Kidney tubule cell (primary cell): ENCODE data around the gene ATP11A.

ENCODE experiments used
- DNase-seq: peaks from one replicate; pipeline ENCODE4 v3.0.0-alpha.2; 2018; ENCODE audit warnings: low spot score

ATP11A gene

DNA sequence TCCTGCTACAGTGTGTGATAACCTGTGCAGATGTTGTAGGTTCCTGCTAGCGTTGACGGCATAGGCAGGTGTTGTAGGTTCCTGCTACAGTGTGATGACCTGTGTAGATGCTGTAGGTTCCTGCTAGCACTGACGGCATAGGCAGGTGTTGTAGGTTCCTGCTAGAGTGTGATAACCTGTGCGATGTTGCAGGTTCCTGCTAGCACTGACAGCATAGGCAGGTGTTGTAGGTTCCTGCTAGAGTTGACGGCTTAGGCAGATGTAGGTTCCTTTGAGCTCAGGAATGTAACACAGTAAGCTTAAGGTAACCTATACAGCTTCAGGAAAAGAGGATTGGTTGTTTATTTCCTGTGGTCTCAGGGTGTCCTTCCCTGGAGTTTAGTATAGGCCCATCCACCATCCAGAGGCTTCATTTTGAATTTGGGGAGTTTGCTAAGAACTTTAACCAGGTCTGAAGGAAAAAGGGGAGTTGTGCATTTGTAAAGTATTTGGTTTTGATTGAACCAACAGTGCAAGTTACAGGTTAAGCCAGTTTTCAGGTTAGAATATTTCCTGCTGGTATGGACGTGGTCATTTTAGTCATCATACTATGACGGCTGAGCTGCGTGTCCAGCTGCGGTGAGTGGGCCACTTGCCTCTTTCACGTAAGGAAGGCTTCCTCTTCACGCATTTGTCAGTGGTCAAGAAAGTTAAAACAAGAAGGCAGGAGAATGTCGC lies 53.8 kb downstream of the ATP11A start:
- no peak for DNase-seq

DNA sequence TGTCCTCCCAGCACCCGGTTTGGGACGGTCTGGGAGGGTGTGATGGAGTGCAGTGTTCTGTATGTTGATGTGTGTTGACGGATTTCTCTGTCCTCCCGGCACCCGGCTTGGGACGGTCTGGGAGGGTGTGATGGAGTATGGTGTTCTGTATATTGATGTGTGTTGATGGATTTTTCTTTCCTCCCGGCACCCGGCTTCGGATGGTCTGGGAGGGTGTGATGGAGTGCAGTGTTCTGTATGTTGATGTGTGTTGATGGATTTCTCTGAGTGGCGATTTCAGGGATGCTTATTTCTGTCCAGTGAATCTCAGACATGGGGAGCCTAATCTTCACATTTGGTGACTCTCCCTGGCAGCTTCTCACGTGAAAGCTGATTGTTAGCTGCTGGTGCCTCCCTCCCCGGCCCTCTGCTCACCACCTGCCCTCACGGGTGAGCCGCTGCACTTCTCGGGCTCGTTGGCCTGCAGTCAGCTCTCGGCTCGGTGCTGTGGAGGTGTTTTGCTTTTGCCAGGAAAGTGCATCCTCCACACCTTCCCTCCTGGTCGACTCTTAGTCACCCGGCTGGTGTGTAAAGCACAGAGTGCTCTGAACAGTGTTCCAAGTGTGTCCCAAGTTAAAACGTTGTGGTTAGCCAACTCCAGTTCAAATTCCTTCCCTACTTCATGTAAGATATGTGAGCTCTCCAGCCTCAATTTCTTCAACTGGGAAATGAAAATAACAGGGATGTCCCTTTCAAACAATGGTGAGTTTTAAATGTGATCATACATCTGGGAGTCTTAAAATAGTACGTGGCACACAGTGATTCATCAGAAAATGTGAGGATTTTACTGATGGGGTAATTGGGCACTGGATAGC lies 54.6 kb downstream of the ATP11A start:
- DNase-seq: peak; percentile 67

DNA sequence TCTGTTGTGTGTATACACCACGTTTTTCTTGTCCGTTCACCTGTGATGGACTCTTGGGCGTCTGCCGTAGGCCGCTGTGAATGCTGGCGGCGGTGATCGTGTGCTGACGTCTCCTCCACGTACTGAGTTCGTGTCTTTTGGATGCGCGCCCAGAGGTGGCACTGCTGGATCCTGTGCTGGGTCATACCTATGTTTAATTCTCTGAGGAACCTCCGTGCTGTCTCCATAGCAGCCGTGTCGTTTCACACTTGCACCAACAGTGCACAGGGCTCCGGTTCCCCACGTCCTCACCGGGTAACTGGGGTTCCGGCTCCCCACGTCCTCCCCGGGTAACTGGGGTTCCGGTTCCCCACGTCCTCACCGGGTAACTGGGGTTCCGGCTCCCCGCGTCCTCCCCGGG lies 56.2 kb downstream of the ATP11A start:
- no peak for DNase-seq

- DNase-seq: no peak
Observed at GRCh38 chr13:112747256-112747655, 57.4 kb downstream of the ATP11A start.

DNA sequence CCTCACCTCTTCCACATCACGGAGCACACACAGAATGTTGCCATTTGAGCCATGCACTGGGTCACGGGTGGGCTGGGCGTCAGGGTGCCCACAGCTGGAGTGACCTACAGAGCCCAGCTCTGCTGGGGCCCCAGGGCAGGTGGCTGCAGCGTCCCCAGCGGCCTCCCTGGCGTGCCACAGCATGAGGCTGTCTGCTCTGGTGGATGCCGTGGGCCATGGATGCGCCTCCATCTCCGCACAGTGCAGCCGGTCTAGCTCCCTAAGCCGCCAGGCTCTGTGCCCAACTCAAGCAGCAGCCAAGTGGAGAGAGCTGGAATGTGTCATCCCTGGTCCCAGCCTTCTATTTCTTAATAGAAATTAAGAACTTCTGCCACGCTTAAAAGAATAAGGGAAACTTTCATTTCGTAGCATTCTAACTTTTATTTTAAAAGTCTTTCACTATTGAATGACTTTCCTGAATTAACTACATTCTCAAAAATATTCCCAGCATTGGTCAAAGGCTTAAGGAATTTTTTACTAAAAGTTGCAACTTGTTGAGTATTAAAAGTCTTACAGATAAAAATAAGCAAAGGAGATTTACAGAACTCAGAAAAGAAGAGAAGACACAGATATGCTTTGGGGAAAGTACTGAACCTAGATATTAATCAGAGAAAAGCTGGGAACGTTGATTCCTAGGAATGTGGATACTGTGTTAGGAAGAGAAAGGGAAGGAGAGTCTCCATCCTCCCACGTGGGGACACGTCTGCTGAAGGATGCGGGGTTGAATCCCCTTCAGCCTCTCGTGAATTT lies 59.3 kb downstream of the ATP11A start:
- DNase-seq: peak; percentile 25

DNA sequence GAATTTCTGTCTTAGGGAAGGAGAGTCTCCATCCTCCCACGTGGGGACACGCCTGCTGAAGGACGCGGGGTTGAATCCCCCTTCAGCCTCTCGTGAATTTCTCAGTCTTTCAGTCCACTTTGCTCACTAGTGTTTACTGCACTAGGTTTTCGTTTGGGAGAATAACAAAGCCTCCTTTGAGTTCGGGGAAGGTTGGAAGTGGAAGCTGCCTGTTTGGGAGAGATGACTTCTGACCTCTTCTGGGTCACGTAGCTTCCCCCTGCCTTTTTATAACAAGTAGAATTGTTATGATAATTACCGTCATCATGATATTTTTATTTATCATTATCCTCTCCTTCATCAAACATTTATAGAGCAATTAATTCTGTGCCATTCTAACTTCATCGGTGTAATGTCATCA lies 60.7 kb downstream of the ATP11A start:
- no peak for DNase-seq

GRCh38 chr13:112751617-112752016 lies 61.8 kb downstream of the ATP11A start:
- no peak for DNase-seq

DNA sequence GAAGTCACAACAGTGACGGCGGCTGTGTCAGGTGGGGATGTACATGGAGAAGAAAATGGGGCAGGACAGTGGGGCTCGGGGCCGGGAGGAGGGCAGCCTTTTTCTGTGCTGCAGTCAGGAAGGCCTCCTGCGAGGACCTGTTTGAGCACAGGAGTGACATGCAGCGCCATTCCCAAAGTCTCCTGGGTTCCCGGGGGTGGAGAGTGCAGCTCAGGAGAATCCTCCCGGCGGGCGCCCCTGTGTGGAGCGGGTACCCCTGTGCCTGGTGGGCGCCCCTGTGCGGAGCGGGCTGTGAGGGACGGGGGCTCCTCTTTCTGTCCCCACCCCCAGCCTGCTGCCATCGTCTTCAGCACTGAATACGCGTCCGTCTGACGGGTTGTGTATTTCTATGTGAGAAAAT lies 62.4 kb downstream of the ATP11A start:
- DNase-seq: no peak

DNA sequence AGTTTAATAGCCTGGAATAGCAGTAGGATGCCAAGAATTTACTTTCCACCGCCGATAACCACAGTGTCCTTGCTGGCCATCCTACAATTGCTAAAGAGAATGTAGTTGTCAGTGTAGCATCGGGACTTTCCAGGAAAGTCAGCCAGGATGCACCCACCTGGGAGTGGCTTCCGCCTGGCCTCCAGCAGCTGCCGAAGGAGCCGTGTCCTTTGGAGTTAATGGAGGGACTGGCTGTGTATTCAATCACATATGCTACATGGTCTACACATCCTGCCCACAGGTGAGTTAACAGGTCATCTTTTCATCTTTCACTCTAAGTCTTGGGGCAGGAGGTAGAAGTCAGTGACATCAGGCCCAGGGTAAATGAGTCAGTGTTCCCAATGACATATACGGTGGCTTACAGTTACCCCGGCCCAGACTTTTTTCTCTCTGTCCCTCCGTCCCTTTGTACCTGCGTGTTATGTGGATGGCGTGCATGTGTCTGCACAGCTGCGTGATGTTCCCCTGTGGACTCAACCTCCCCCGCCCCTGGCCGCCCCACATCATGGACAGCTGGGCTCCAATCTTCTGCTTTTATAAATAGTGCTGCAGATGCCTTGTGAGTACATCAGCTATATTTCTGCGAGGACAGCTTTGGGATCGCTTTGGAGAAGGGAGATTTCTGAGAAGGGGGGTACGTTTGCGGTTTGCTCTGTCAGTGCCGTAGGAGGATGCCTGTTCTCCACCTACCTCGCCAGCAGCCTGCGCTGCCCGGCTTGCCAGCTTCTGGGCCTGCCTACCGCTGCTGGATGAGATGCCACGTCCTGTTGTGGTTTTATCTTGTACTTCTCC lies 63.1 kb downstream of the ATP11A start:
- peak; percentile 30 for DNase-seq

DNA sequence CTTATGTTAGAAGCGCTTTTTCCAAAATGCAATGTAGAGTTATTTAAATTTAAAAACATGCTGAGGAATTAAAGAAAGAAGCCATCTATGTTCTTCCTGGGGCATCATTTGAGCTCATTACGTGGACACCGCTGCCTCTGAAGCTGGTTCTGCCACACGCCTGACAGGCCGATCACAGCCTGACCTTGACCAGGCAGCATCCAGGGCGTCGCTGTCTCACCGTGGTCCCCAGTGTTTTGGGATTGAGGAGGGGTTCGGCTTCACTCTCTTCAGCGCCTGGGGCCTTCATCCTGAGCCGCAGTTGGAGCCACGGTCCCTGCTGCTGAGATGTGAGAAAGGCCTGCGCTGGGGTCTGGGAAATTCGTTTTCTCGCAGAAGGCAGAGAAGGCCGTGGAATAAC lies 64.0 kb downstream of the ATP11A start:
- DNase-seq: no peak

DNA sequence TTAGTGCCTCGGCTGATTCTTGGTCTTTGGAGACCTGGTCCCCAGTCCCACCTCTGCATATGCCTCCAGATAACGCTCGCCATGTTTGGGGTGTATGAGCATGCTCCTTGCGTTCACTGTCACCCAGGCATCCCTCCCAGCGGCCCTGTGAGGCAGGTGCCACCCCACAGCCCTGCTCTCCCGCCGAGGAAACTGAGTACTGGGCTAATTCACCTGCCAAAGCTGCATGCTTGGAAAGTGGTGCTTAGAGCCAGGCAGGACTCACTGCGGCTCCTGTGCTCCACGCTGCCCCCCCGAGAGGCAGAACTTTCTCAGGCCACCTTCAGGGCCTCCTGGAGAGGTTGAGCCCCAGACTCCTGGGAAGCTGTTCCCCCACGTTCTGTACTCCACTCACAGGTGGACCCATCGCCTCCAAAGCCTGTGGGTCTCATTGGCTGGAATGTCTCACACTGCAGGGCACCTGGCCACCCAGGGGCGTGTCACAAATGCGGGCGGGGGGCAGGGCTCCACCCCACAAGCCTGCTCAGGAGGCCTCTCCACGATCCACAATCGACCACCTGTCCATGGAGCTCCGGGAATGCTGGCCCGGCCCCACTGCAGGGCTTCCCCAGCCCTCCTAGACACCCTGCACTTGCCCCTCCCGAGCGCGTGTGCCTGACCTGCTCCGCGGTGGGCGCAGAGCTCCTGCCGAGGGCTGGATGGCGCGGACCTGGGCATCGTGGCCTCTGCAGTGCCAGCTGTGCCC lies 64.6 kb downstream of the ATP11A start:
- no peak for DNase-seq

GRCh38 chr13:112755331-112755730 lies 65.5 kb downstream of the ATP11A start:
- no peak for DNase-seq

DNA sequence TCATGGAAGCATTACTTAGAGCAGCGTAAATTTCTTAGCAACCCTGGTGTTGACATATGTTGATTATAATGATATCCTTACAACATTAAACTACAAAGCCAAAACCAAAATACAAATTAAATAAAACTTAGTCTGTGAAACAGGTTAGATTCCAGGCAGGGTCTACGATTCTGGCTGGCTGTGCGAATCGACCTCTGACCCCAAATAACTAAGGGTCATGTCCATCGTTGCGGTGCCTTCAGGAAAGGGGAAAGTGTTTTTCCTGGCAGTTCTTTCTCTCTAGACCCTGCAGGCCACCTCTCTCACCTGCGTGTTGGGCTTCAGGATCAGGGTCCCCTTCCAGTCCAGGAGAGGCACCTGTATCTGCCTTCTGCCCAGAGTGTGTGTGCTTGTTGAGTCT lies 66.2 kb downstream of the ATP11A start:
- no peak for DNase-seq

- no peak for DNase-seq
Observed at GRCh38 chr13:112756511-112756966, 66.7 kb downstream of the ATP11A start.

DNA sequence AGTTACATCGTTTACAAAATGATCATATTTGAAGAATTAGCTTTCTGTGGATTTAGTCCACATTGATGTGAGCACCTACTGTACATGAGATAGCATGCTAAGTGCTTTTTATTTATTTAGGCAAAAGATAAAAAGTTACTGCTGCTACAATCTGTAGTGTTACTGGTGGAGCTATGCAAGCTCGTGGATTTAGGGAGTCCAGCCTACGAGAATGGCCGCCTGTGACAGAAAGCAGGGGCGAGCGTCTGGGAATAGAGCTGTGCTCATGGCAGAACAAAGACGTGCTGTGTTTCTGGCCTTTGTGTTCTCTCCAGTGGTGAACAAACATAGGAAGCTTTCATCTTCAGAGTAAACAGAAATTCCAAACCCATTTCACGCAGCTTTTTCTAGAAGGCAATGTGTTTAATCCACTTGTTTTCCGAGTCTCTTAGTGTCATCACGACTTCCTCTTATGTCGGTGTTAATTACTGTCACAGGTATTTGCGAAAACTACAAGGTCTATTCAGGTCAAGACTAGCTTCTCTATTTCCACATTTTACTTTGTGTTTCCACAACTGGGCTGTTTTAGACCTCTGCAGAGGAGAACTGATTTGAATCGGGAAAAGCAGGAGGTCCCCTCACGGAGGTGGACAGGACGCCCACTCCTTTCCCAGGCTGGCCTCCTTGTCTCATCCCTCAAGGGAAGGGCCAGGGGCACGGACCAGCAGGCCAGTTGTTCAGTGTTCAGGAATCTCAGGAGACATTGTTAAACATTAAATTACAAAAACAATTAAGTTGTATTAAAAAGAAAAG lies 67.3 kb downstream of the ATP11A start:
- DNase-seq: no peak

DNA sequence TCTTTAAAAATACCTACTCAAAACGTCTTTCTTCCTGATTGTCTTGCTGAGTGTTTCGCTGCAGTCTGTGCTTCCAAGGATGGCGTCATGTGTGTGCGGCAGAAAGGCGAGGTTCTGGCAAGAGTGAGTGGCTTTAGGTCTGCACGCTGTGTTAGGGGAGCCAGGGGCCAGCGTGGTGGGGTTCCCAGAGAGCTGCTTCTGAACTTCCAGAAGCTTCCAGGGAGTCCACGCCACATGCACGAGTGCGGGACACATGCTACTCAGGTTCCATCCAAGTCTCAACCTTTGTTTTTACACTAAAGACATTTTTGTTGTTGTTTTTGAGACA lies 67.9 kb downstream of the ATP11A start:
- no peak for DNase-seq

DNA sequence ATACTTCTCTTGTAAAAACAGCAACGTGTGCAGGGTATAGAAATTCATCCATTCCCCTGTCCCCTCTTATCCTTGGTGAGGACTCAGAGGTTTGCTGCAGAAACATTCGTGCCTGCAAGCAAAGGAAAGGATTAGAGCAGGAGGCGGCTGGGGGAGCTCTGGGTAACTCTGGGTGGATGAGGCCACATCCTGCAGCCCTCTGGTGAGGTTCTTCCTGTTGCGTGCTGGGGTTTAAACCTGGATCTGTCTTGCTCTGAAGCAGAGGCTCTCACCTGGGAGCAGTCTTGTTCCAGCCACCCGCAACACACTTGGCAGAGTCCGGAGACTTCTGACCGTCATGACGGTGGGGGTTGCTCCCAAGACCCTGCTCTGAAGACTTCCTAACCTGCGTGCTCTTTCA lies 69.2 kb downstream of the ATP11A start:
- peak; percentile 61 for DNase-seq

DNA sequence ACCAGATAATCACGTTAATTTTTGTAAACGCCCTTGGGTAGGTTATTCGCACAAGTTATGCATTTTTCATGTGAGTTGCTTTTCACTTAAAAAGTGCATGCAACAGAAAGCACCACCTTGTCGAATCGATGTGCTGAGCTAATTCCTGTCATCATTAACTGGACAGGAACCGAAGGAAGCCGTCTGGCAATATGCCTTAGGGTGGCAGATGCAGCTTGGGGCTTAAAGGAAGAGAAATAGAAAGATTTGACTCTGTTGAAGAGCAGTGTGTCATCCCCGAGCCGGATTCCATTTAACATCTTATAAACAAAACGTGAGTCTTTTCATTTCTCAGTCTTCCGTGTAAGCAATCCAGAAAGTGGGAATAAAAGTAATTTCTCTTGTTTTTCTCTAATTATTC lies 70.0 kb downstream of the ATP11A start:
- no peak for DNase-seq

DNA sequence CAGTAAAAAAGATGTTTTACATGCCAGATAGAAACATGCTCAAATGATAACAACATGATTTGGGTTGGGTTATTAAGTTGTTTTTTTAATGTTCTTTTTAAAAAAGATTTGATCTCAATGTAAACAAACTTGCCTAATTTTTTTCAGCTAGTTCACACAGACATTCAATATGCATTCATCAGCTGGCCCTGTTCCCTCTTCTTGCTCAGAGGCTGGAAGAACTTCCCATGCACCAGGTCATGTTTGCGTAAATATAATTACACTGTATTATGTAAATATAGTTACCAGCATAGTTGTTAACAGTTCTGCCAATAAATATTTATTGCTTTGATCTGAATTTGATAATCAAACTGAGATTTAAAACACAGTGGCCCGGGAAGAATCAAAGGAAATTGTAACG lies 70.6 kb downstream of the ATP11A start:
- no peak for DNase-seq

DNA sequence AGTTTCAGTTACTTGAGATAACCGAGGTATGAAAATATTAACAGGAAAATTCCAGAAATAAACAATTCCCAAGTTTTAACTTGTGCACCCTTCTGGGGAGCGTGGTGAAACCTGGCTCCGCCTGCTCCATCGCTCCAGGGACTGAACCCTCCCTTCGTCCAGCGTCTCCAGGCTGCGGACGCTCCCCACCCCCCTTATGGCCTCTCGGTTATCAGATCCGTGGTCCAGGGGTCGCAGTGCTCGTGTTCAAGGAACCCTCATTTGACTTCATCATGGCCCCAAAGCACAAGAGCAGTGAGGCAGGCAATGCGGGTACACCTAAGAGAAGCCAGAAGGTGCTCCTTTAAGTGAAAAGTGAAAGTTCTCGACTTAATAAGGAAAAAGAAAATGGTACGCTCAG lies 71.1 kb downstream of the ATP11A start:
- DNase-seq: no peak
